ENCODE measurements around the gene PRM3. TPM values are rescaled to one million over a fixed set of nuclear protein-coding genes. Genes with fewer than 3 reads are reported as not detected.
"Not testable (repeated sequence)": the region's sequence is repeated elsewhere in the genome, so short reads cannot be mapped to it uniquely, and the experiment has no call there.

The PRM3 gene
- total RNA-seq, 2 experiments from 2014 or later: not detected

- Mint-ChIP-seq H3K4me1 (ENCODE audit: low read depth) (peaks cover 19% of the 10 kb centered on the region), H3K27me3 (peaks cover 10% of the 10 kb centered on the region), H3K27ac (no peak overlapping the region), H3K36me3 (no peaks in the 10 kb centered on the region), H3K4me3 (no peak overlapping the region), H3K9me3 (no peaks in the 10 kb centered on the region)
- ChIA-PET CTCF (no interaction called here), POLR2A (no interaction called here)
- DNase-seq: no peak
- intact Hi-C loops (cut with micrococcal nuclease): no loop called here
Measured at GRCh38 chr16:11290102-11290893, 16.9 kb upstream of the PRM3 start.

GRCh38 chr16:11289696-11290095 is 16.3 kb upstream of the PRM3 start:
- H3K9me3 Mint-ChIP-seq; H3K36me3 Mint-ChIP-seq; DNase-seq; intact Hi-C loops (cut with micrococcal nuclease); POLR2A ChIA-PET; CTCF ChIA-PET; H3K4me3 Mint-ChIP-seq; H3K27ac Mint-ChIP-seq: not testable (repeated sequence)
- peaks cover 10% of the 10 kb centered on the region for H3K27me3 Mint-ChIP-seq
- H3K4me1 Mint-ChIP-seq (ENCODE audit: low read depth): peaks cover 20% of the 10 kb centered on the region

- ChIA-PET CTCF (no interaction called here), POLR2A (no interaction called here)
- no peak for DNase-seq
- intact Hi-C loops (cut with micrococcal nuclease): no loop called here
- H3K9me3 Mint-ChIP-seq: no peaks in the 10 kb centered on the region
- peaks cover 20% of the 10 kb centered on the region for H3K4me1 Mint-ChIP-seq (ENCODE audit: low read depth)
- H3K4me3 Mint-ChIP-seq: no peak overlapping the region
- no peak overlapping the region for H3K27ac Mint-ChIP-seq
- no peaks in the 10 kb centered on the region for H3K36me3 Mint-ChIP-seq
- peaks cover 10% of the 10 kb centered on the region for H3K27me3 Mint-ChIP-seq
Measured at GRCh38 chr16:11289202-11289601, 15.8 kb upstream of the PRM3 start.

GRCh38 chr16:11285842-11286241 is 12.4 kb upstream of the PRM3 start:
- no peak overlapping the region for H3K4me3 Mint-ChIP-seq
- H3K4me1 Mint-ChIP-seq (ENCODE audit: low read depth): peaks cover 20% of the 10 kb centered on the region
- no peaks in the 10 kb centered on the region for H3K36me3 Mint-ChIP-seq
- POLR2A ChIA-PET: interaction anchor here (1.0 to 1.2 kb wide), 3 partner anchors 22 to 69 kb away, joined by 3 read pairs; partner anchors contain the start of gene SOCS1
- no peaks in the 10 kb centered on the region for H3K9me3 Mint-ChIP-seq
- H3K27me3 Mint-ChIP-seq: peaks cover 8% of the 10 kb centered on the region
- CTCF ChIA-PET: interaction anchor here (1.3 kb wide), 1 partner anchor 321 kb away, joined by 4 read pairs; no protein-coding TSS in a partner anchor
- intact Hi-C loops (cut with micrococcal nuclease): no loop called here
- DNase-seq: no peak
- peak overlapping the region; percentile 35 for H3K27ac Mint-ChIP-seq

GRCh38 chr16:11283820-11284248 is 10.4 kb upstream of the PRM3 start:
- no peak for DNase-seq
- Mint-ChIP-seq H3K9me3 (no peaks in the 10 kb centered on the region), H3K4me1 (ENCODE audit: low read depth) (peaks cover 20% of the 10 kb centered on the region), H3K27me3 (peaks cover 8% of the 10 kb centered on the region), H3K36me3 (no peaks in the 10 kb centered on the region), H3K4me3 (no peak overlapping the region), H3K27ac (no peak overlapping the region)
- POLR2A ChIA-PET: no interaction called here
- CTCF ChIA-PET: interaction anchor here (0.6 to 1.6 kb wide), 2 partner anchors 28 to 88 kb away, joined by 3 to 4 read pairs; partner anchors contain the start of gene SOCS1
- intact Hi-C loops (cut with micrococcal nuclease): no loop called here

GRCh38 chr16:11280616-11281522 is 7.4 kb upstream of the PRM3 start, which contains the start of gene PRM1:
Gene PRM1, minus strand, starts transcription at chr16:11281330. Its CDS starts 92 bp downstream, at chr16:11281238.
- peaks cover 5% of the 10 kb centered on the region for H3K27me3 Mint-ChIP-seq
- H3K4me3 Mint-ChIP-seq: no peak within 1 kb of the TSS
- intact Hi-C loops (cut with micrococcal nuclease): no loop called here
- no peak for DNase-seq
- CTCF ChIA-PET: interaction anchor here (1.2 kb wide), 1 partner anchor 91 kb away, joined by 8 read pairs; no protein-coding TSS in a partner anchor
- POLR2A ChIA-PET: no interaction called here
- H3K9me3 Mint-ChIP-seq: no peaks in the 10 kb centered on the region
- no peaks in the 10 kb centered on the region for H3K36me3 Mint-ChIP-seq
- no peak within 1 kb of the TSS for H3K27ac Mint-ChIP-seq
- H3K4me1 Mint-ChIP-seq (ENCODE audit: low read depth): peaks cover 6% of the 10 kb centered on the region

GRCh38 chr16:11278681-11279628 is 5.5 kb upstream of the PRM3 start:
- no peaks in the 10 kb centered on the region for H3K4me1 Mint-ChIP-seq (ENCODE audit: low read depth)
- ChIA-PET CTCF (interaction anchor here (1.2 kb wide), 1 partner anchor 93 kb away, joined by 8 read pairs; no protein-coding TSS in a partner anchor), POLR2A (no interaction called here)
- no peak for DNase-seq
- intact Hi-C loops (cut with micrococcal nuclease): no loop called here
- no peak overlapping the region for H3K27ac Mint-ChIP-seq
- H3K9me3 Mint-ChIP-seq: no peaks in the 10 kb centered on the region
- H3K36me3 Mint-ChIP-seq: no peaks in the 10 kb centered on the region
- H3K4me3 Mint-ChIP-seq: no peak overlapping the region
- H3K27me3 Mint-ChIP-seq: peaks cover 3% of the 10 kb centered on the region

- DNase-seq: no peak
- no peaks in the 10 kb centered on the region for H3K36me3 Mint-ChIP-seq
- H3K4me3 Mint-ChIP-seq: no peak overlapping the region
- H3K27ac Mint-ChIP-seq: no peak overlapping the region
- ChIA-PET CTCF (no interaction called here), POLR2A (no interaction called here)
- H3K9me3 Mint-ChIP-seq: no peaks in the 10 kb centered on the region
- peaks cover 3% of the 10 kb centered on the region for H3K27me3 Mint-ChIP-seq
- intact Hi-C loops (cut with micrococcal nuclease): no loop called here
- no peaks in the 10 kb centered on the region for H3K4me1 Mint-ChIP-seq (ENCODE audit: low read depth)
Measured at GRCh38 chr16:11277607-11278337, 4.3 kb upstream of the PRM3 start.

- Mint-ChIP-seq H3K4me1 (ENCODE audit: low read depth) (no peaks in the 10 kb centered on the region), H3K36me3 (no peaks in the 10 kb centered on the region), H3K9me3 (no peaks in the 10 kb centered on the region), H3K4me3 (no peak overlapping the region), H3K27ac (no peak overlapping the region), H3K27me3 (peaks cover under 1% of the 10 kb centered on the region)
- CTCF ChIA-PET: interaction anchor here (0.6 kb wide), 1 partner anchor 235 kb away, joined by 3 read pairs; no protein-coding TSS in a partner anchor
- intact Hi-C loops (cut with micrococcal nuclease): no loop called here
- no peak for DNase-seq
- POLR2A ChIA-PET: no interaction called here
Measured at GRCh38 chr16:11276896-11277593, 3.6 kb upstream of the PRM3 start.

- H3K27me3 Mint-ChIP-seq: no peaks in the 10 kb centered on the region
- intact Hi-C loops (cut with micrococcal nuclease): no loop called here
- no peak for DNase-seq
- H3K27ac Mint-ChIP-seq: no peak within 1 kb of the TSS
- CTCF ChIA-PET: interaction anchor here (0.6 kb wide), 1 partner anchor 234 kb away, joined by 3 read pairs; no protein-coding TSS in a partner anchor
- no peaks in the 10 kb centered on the region for H3K36me3 Mint-ChIP-seq
- H3K9me3 Mint-ChIP-seq: no peaks in the 10 kb centered on the region
- POLR2A ChIA-PET: no interaction called here
- H3K4me1 Mint-ChIP-seq (ENCODE audit: low read depth): no peaks in the 10 kb centered on the region
- H3K4me3 Mint-ChIP-seq: no peak within 1 kb of the TSS
Measured at GRCh38 chr16:11276143-11276895, 2.9 kb upstream of the PRM3 start, which contains the start of gene PRM2. Gene PRM2, minus strand, starts transcription at chr16:11276480. Its CDS starts 110 bp downstream, at chr16:11276370.

Data from activated CD4-positive, alpha-beta memory T cell treated with anti-CD3 and anti-CD28 coated beads for 36 hours (primary cell).